Left renal cortex interstitium (tissue), 4 donors: ENCODE measurements around the gene CALCB. TPM values are rescaled to one million over a fixed set of nuclear protein-coding genes. Genes with fewer than 3 reads are reported as not detected.
"Not testable (repeated sequence)": the region's sequence is repeated elsewhere in the genome, so short reads cannot be mapped to it uniquely, and the experiment has no call there.

Experiments
- DNase-seq, 4 donors: peaks; one replicate each; pipeline ENCODE4 v3.0.0-alpha.2; 2013; ENCODE audit warnings: low read depth in 4 of 4, low spot score in 2 of 4, missing footprints in 1 of 4
- polyA plus RNA-seq, 4 donors: library from polyadenylated mRNA; unstranded; fragments of 120-200 nt; gene quantifications; one replicate each; pipeline ENCODE4 v1.2.1, GENCODE V29; 2013; ENCODE audit not compliant: insufficient read length in 4 of 4

The CALCB gene, protein sequence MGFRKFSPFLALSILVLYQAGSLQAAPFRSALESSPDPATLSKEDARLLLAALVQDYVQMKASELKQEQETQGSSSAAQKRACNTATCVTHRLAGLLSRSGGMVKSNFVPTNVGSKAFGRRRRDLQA
- 1 to 10 TPM; 2.6 to 3.4 (median 3.2) TPM for polyA plus RNA-seq

DNA sequence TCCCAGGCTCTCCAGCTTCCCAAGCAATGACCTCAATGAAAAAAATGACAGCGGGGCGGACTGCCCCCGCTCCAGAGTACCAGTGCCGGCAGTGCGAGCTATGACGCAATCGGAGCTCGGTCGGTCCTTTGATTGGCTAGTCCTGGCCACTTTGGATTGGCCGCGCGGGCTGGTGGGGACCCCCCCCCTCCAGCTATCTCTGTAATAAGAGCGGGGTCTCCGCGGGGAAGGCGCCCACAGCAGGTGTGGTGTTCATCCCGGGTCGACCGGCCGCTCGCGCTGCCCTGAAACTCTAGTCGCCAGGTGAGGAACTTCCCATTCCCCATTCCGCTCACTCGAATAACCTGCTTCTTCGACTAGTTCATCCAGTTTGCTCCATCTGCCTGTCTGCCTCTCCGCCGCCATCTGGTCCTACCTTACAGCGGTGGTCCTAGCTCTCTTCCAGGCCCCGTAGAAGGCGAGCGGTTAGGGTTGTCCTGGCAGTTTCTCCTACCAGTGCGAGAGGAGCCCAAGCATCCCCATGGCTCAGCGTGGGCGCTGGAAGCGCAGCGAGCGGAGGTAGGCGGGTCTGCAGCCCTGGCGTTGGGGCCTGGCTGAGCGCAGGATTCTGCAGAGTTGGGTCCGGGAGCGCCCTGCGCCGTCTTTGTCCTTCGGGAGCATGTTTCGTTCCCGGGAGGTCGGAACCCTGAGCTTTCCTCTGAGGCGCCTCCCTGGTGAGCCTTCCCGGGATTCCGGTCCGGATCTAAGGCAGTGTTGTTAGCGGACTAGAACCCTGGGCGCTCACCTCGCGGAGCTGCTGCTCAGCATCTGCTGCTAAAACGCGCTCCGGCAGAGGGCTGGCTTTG, at the start of gene CALCB:
Gene CALCB (plus strand): TSS at position 233 of the 845 bp plus-strand sequence. CDS start 1,126 bp downstream, outside the sequence.
- DNase-seq, result peak; percentile 9 to 28 (median 19)

GRCh38 chr11:15027011-15027410, 46.4 kb upstream of the CALCB start:
- no peak for DNase-seq

DNA sequence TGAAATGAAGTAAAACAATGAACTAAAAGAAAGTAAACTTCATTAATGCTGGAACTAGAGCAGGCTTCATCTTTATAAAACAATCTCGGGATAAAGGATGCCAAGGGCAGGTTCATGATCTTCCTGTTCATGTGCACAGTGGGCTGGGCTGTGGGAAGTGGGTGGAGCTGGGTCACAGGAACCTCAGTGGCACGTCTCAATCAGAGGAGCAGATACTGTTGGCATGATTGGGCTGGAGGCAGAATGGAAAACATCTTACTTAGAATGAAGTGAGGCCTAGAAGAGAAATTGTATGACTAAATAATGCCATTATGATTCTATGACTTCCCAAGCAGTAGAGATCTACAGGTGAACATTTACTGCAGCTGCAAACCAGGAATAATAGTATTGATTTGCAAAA, 45.4 kb upstream of the CALCB start:
- DNase-seq, result no peak

GRCh38 chr11:15028379-15028778, 45.0 kb upstream of the CALCB start:
- no peak for DNase-seq

DNA sequence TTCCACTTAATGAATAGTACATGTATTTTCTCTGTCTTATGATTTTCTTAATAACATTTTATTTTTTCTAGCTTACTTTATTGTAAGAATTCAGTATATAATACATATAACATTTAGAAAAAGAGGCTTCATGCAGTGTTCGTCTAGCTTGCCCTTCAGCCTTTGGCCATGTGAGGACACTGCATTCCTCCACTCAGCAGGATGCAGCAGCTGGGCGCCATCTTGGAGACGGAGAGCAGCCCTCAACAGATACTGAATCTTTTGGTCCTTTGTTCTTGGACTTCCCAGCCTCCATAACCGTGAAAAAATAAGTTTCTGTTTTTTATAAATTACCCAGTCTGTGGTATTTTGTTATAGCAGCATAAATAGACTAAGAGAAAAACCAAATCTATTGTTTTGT, 41.4 kb upstream of the CALCB start:
- not testable (repeated sequence) for DNase-seq

- no peak for DNase-seq
Observed at GRCh38 chr11:15034687-15035267, 38.6 kb upstream of the CALCB start.

- DNase-seq, result no peak
Observed at GRCh38 chr11:15035283-15035682, 38.1 kb upstream of the CALCB start.

GRCh38 chr11:15038963-15039362, 34.4 kb upstream of the CALCB start:
- DNase-seq, result no peak

- DNase-seq, result no peak
Observed at GRCh38 chr11:15045209-15045608, 28.2 kb upstream of the CALCB start.

- DNase-seq, result no peak
Observed at GRCh38 chr11:15045891-15046290, 27.5 kb upstream of the CALCB start.

DNA sequence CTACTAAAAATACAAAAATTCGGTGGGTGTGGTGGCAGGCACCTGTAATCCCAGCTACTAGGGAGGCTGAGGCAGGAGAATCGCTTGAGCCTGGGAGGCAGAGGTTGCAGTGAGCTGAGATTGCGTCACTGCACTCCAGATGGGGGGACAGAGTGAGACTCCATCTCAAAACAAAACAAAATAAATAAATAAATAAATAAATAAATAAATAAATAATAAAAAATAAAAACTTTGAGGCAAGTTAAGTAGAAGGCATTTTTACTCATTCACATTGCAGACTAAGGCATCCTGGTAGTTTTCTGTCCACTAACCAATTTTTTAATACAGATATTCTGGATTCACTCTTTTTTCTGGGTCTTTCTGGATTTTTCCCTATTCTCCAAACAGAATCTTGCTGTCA, 26.7 kb upstream of the CALCB start:
- not testable (repeated sequence) for DNase-seq

DNA sequence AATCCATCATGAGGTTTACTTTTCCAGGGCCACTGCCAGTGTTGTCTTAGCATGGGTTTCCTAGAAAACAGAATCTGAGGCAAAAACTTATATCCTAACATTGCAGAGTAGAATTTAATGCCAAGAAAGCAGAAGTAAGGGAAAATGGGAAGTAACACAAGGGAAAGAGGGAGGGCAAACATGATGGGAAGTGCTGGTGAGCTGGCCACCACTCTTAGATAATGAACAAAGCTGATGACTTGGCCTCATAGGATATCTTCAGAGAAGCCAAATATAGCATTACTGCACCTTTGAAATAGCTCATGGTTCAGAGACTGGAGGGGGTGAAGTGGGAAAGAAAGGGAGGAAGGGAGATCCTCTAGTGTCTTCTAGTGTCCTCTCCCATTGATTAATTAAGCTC, 24.8 kb upstream of the CALCB start:
- no peak for DNase-seq

DNA sequence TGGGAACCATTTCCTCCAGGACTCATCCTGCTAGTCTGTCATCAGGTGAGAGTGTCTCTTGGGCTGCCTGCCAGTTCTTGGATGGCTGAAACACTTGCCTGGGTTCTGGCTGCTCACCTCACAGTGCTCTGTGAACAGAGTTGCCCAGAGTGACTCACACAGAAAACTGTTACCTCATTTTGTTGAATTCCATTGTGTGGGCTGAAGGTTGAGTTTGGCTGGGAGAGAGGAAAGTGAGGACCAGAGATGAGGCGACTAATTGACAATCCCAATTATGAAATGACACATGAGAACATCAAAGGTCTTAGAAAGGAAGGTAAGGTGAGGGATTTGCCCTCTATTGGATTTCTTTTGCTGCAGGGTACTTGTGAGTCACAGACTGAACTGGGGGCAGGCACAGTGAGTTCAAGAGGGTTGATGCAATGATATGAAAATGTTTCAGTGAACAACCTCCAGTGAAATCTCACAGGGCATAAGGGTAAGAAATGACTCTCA, 20.2 kb upstream of the CALCB start:
- DNase-seq, result no peak

DNA sequence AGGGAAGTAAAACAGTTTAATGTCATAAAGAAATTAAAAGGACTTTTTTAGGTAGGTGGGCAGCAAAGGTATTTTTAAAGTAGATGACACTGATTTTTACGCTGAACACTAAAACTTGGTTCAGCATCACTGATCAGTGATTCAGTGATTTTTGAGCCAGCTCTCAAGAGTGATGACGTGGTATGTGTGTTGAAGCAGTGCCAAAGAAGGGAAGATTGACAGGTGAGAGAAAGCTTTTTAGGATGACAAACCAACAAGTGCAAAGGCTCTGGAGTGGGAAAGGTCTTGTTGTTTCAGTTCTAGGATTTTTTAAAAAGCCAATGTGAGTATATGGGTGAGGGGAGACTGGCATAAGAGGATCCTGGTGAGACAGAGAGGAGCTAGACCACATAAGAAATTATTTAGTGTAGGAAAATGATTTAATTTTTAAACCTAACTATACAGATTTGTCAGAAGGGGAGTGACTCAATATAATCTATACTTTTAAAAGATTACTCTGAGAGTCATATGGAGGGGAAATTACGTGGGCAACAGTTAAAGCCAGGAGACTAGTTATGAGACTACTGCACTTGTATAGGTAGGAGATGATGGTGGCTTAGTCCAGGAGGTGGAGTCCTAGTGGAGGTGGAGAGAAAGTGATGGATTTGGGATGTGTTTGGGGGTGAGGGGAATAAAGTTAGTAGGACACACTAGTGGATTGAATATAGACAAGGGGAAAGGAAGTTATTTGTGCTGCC, 17.6 kb upstream of the CALCB start:
- DNase-seq, result no peak

- DNase-seq, result no peak
Observed at GRCh38 chr11:15057329-15057728, 16.1 kb upstream of the CALCB start.

DNA sequence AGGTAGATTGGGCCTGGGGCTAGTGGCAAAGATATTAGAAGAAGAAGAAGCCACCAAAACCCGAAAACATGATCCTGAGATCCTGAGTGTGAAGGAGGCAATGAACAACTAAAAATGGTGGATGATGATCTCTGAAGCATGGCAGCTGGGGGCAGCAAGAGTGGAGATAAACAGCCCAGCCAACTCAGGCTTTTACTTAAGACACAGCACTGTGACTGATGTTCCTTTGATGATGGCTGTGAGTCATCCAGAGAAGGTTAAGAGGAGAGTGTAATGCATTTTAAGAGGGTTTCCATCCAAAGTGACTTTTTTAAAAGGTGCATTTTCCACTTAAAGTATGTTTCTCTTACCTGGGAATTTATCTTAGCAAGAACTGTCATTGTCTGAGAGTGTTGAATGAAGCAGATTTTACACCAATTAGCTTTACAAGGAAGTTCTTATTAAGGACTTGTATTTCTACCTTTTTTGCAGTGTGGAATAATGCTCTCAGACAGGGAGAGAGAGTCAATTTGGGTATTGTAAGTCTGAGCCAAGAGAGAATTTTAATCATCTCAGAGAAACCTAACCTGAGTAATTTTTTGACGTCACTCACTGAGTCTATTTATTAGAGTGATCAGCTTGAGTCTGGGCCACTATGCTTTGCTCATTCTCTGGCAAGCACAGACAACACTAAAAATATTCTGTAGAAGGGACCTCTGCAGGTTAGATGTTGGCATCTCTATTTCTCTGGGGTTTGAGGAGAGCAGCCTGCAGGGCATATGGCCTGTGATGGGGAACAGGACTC, 14.1 kb upstream of the CALCB start:
- no peak for DNase-seq

GRCh38 chr11:15062599-15062998, 10.8 kb upstream of the CALCB start:
- no peak for DNase-seq

GRCh38 chr11:15069751-15070150, 3.6 kb upstream of the CALCB start:
- not testable (repeated sequence) for DNase-seq

- DNase-seq, result no peak
Observed at GRCh38 chr11:15071556-15072255, 1.7 kb upstream of the CALCB start.
